Dermis microvascular lymphatic vessel endothelial cell (primary cell): ENCODE results near the gene APP. TPM values are rescaled to one million over a fixed set of nuclear protein-coding genes. Genes with fewer than 3 reads are reported as not detected.
A peak's percentile ranks its signal among the peaks of the same experiment; 100 is the strongest.
"Not testable (repeated sequence)": the region's sequence is repeated elsewhere in the genome, so short reads cannot be mapped to it uniquely, and the experiment has no call there.

ENCODE experiments used
- DNase-seq, 2 donors: peaks; one replicate each; pipeline versions ENCODE4 v3.0.0 to v3.0.0-alpha.2; 2010; ENCODE audit warnings: low read depth in 2 of 2
- total RNA-seq: library from RNA; depleted of rRNA; stranded (reverse); fragments of >200 nt; gene quantifications from 2 replicates; pipeline ENCODE4 v1.2.1, GENCODE V29; 2014

The APP gene
- total RNA-seq, 1 donor from 2014 or later: 603 TPM

DNA sequence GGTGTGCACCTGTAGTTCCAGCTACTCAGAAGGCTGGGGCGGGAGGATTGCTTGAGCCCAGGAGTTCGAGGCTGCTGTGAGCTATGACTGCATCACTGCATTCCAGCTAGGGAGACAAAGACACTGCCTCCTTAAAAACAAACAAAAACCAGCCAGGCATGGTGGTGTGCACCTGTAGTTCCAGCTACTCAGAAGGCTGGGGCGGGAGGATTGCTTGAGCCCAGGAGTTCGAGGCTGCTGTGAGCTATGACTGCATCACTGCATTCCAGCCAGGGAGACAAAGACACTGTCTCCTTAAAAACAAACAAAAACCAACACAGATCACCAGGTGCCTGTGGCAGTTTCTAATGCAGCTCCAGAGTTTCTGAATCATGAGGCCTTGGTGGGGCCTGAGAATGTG, 147.2 kb downstream of the APP start:
- not testable (repeated sequence) for DNase-seq

DNA sequence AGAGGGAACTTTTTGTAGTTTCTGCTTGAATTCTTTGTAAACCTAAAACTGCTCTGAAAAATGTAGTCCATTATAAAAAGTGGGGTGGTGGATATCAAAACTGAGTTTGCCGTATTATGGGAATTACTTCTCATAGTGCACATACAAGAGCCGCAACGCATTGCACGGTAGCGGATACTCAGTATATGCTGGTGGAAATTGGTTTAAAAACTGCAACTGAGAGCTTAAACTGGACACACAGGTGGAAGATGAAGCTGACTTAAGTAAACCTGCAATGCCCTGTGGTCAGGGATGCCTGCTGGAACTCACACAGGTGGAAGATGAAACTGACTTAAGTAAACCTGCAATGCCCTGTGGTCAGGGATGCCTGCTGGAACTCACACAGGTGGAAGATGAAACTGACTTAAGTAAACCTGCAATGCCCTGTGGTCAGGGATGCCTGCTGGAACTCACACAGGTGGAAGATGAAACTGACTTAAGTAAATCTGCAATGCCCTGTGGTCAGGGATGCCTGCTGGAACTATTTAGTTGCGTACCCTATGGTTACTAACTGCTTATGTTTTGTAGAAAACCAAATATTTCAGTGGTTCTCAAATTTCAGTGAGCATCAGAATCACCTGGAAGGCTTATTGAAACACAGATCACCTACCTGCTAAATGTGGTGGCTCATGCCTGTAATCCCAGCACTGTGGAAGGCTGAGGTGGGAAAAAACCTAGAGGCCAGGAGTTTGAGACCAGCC, 147.8 kb downstream of the APP start:
- DNase-seq: not testable (repeated sequence)

DNA sequence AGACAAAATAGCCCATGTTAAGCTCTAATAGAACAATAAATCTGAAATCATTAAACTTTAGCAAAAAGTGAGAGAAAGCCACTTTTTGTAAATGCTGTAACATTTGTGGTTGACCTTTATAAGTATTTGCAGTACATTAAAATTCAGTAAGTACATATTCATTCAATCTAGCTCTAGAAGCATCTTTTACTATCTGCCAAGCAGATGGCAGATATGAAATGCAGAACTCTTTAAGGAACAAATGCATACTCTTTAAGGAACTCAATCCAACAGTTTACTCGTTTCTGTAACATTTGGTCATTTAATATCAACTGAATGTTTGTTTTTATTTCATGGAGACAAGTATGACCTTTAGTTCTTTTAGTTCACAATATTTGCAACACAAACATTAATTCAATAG, 150.1 kb downstream of the APP start:
- no peak for DNase-seq

DNA sequence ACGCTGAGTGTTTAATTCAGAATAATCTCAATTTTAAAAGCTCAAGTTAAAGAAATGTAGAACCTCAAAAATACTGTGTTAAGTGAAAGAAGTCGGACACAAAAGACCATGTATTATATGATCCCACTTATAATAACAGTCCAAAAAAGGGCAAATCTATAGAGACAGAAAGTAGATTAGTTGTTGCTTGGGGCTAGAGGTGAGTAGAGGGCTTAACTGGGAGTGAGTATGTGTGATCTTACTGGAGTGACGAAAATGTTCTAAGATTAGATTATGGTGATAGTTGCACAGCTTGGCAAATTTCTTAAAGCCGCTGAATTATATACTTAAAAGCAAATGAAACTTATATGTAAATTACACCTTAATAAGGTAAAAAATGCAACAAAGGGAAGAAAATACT, 150.5 kb downstream of the APP start:
- no peak for DNase-seq

DNA sequence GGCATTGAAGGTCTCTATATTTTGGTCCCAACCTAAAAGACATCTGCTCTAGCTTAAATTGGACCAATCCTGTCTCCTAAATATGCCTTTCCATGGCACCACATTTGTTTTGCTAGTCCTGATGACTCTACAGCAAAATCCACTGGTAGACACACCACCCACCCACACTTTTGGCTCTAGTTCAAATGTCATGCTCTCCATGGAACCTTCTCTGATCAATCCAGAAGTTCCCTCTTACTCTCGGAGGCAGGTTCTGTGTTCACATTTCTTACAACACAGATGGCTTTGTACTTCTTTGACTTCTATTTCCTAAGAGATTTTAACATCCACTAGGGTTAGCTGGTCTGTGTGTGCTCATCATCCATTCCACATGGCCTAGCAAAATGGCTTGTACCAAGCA, 151.3 kb downstream of the APP start:
- no peak for DNase-seq

DNA sequence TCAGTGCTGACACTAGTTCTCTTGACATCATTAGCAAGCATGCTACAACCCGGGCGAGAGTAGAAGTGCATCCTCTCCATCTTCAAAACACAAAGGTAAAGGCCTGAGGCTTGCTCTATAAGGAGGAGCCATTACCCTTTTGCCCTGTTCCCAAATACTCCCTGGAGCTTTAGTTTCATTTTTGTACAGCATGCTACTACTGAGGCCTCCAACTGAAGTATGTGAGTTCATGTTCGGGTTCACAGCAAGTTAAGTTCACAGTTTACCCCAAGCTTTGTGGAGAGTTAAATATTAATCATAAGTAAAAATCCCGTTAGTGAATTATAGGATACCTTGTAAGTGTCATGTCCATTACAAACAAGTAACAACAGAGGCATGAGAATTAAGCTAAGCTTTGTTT, 156.6 kb downstream of the APP start:
- no peak for DNase-seq

DNA sequence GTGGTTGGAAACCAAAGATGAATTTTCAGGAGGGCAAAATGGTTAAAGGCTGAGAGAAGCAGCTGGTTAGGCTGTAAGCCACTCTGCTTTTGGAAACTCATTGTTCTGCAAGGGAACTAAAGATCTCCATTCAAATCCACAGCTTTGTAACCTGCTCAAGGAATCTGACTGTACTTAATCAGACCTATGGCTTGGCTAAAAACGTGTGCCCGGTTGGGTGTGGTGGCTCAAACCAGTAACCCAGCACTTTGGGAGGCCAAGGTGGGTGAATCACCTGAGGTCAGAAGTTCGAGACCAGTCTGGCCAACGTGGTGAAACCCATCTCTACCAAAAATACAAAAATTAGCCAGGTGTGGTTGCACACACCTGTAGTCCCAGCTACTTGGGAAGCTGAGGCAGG, 158.1 kb downstream of the APP start:
- DNase-seq: not testable (repeated sequence)

DNA sequence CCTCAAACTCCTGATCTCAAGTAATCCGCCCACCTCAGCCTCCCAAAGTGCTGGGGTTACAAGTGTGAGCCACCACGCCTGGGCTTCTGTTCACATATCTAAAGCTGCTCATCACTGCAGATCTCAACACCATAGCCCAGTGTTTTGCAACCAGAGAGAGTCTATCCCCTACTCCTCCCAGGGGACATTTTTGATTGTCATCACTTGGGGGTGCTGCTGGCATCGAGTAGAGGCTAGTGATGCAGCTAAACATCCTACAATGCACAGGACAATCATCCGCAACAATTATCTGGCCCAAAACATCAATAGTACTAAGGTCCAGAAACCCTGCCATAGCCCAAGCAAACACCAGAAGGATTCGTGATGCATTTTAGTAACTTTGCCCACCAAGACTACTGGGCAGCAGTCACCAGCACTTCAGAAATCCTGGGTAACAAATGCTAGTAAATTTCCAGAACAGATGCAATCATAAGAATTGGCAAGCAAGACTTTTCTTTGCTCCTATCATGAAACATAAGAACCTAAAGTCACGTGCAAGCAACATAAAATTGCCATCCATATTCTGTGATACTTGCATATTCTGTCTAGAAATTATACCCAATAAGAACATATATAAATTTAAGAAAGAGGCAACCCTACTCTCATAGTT, 159.2 kb downstream of the APP start:
- no peak for DNase-seq

DNA sequence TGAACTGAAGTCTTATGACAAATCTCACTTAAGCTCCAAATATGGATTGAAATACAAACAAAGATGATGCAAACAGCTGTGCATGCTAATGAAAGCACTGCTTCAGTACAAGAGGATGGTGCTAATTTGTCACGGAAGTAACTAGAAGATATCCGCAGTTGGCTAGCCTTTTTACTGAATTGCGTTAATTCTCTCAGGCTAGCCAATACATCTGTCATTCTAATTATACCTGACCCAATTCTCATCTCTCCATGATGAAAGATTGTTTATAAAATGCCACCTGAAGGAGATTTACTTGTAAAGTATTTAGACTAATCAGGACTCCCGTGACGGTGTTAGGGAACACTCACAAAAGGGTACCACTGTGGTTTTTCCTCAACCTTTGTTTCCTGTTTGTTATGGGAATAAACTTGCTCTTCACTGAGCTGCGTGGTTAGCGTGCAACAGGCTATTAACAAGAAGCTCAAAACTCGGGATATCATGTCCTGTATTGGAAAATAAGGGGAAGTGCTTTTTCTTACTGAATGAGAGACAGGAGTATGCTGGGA, 162.5 kb downstream of the APP start:
- DNase-seq: peak in 1 of 2 donors; percentile 55

DNA sequence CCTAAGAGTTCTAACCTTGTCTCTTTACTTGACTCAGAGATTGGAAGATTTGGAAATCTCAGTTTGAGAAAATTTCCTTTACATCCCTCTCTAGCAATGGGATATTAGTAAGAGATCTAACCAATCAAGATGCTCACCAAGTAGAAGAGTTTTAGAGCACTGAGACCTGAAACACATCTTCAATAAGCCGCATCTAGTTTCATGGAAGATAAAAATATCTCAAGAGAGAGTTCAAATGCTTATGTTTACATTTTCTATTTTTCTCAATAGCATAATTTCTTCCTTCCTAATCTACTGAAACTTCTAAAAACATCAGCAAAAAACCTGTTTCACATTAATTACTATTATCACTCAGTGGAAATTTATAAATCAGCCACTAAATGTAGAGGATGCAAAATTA, 165.1 kb downstream of the APP start:
- no peak for DNase-seq

DNA sequence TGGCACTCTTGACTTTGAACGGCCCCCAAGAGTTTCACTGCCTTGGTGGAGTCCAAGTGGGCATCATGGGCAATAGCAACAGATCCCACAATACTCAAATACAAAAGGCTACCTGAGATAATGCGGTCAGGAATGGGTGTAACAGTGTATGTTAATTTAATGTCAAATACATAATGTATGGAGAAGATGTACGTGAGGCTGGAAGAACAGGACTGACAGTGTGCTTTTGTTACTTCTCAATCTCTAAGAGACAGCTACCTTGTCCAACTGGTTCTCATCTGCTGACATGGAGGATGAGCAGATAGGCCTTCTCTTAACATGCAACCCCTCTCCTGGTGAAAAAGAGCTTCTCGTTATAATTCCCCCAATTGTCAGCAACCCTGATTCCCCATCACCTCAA, 167.2 kb downstream of the APP start:
- DNase-seq: no peak

DNA sequence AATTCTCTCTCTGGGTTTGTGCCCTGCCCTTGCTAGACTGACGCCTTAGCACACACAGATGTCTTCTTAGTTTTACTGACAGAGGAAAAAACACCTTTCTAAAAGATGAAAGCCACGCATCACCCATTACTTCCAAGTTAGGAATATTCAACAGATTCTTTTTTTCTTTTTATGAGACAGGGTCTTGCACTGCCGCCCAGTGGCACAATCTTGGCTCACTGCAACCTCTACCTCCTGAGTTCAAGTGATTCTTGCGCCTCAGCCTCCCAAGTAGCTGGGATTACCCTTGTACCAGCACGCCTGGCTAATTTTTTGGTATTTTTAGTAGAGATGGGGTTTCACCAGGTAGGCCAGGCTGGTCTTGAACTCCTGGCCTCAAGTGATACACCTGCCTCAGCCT, 169.2 kb downstream of the APP start:
- DNase-seq: no peak

DNA sequence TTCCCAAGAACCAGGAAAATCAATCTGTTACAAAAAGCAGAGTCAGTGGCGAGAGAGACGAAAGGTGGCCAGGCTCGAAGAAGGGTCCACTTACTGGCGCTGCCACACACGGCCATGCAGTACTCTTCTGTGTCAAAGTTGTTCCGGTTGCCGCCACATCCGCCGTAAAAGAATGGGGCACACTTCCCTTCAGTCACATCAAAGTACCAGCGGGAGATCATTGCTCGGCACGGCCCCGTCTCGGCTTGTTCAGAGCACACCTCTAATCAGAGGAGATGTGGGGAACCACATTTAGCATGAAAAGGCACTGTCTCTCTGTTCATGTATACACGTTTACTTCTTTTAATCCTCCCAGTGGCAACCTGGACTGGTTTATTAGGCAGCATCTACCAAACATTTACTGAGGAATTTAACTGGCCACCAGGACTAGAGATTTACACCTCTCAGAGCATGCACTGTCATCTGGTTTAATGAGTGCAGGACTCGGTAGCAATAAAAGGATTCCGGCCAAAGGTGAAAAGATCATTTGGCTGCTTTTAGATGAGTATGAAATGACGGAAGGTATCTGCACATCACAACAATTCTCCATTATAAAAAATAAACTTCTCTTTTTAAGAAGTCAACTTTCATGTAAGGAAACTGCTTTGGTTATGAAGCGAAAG, 170.5 kb downstream of the APP start:
- peak in 1 of 2 donors; percentile 18 for DNase-seq

DNA sequence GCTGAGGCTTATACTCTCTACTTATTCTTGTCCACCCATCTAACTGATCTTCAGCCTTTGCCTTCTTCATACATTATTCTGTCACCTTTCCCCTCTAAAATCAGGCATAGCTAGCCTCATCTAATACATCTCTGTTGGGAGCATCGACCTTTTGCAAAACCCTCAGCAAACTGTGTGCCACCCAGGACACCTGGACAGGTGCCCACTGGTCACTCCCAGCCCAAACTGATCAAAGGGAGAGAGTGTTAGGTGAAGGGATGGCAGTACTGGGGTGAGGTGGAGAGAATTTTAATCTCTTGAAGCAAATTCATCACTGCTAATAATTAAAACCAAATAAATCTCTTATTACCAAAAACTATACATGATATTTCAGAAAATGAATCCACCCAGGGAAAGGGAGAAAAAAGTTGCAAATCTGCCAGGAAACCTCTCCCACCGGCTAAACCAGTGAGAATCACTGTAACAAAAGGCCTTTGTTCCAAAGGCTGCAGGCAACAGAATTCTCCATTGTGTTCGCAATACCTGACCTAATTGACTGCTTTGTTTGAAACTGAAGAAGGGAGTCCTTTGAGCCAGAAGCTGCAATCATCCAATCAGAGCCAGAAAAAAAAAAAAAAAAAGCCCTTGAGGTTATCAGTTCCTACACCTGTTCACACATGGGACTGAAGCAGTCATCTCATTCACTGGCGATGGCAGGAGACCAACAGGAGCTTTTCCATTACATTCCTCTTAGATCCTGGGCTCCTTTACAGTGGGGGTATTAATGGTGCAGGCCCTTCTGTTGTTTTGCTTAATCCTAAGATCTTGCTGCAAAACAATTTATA, 172.6 kb downstream of the APP start:
- peak; percentile 36 to 61 for DNase-seq

DNA sequence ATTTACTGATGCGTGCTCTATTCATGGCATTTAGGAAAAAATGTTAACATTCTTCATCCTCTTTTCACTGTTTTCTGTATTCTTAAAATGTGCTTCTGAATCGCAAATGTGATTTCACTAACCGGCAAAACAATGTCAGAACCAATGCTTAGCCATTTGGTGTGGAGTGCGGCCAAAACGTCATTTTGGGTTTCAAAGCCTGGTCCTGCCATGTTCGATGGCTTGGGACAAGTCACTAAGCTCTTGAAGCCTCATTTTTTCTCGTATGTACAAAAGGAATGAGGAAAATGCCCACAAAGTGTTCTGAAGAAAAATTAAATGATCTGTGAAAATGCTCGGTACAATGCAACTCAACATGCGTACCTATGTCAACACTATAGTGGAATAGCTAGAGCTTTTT, 175.3 kb downstream of the APP start:
- no peak for DNase-seq

DNA sequence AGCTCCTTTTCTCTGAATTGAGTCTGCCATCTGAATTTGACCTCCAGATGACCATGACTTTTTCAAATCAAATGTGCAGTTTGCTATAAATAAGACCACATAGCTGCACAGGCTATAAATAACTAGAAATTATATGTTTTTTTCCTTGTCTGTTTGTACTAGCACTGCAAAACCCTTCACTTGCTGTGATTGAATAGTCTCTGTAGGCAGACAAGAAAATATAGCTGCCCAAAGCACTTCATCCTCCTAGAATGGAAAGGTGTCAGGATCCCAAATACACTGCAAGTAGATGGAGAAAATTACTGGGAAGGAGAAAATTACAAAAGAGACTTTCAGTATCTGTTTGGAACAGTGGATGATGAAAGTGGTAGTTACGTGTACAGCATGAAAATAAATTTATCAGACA, 175.8 kb downstream of the APP start:
- no peak for DNase-seq

DNA sequence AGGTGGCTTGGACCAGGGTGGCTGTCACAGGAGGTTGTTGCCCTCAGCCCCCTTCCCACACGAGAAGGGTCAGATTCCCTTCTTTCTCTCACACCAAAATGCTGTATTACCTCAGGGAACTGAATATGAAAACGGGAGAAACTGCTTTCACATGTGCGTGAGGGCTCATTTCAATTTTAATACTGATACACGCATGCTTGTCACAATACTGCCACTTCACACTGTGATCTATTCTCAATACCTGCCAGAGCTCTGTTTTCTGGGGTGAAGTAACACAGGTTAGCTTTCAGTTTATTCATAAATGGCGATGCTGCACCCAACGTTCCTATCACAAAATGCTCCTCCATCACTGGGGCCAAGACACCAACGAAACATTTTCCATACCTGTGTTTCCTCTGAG, 181.8 kb downstream of the APP start:
- no peak for DNase-seq

DNA sequence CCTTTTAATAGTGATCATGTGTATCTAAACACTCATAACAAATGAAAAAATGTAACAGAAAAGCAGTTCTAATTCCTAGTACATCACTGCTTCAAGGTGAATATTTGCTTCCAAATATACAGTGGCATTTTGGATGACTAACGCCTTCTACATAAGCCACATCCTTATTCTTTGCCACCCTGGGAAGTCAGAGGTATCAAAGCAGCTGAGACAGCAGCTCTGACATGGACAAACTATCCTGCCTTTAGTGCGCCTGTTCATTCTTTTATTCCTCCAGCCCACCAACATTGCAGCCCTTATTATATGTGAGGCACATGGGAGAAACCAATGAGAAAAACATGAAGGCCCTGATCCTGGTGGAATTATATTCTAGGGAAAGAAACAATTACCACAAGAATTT, 183.0 kb downstream of the APP start:
- DNase-seq: no peak

DNA sequence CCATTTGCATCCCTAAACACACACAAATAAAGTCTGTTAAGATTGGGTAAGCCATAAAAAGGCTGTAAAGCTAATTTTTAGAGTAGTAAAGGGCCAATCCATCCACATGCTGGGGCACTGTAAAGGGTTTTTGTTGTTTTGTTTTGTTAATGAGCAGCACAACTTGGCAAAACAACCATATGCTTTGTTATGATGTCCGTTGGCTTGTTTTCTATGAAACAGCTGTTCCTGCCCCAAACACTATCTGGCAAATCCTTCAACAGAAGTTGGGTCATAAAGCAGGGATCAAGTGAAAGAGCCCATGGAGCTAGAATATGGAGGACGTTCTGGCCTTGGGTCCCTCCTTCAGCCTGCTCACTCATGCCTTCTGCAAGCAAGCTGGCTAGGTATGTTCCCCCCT, 183.6 kb downstream of the APP start:
- DNase-seq: no peak

DNA sequence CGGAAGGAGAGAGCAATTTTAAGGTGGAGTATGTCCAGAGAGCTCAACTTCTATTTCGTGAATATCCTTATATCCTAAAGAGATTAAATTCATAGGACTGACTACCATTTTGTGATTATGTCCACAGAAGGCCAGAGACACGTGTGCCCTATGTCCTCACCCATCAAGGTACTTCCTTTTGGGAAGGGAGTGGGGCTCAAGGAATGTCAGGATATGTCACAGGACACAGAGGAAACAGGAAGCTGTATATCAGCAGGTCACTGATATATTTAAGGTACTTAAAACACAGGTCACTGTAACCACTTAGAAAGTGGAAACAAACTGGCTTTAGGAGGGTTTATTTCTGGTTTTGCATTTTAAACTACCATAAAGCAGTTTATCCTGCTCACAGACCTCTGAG, 184.6 kb downstream of the APP start:
- DNase-seq: peak in 1 of 2 donors; percentile 48

DNA sequence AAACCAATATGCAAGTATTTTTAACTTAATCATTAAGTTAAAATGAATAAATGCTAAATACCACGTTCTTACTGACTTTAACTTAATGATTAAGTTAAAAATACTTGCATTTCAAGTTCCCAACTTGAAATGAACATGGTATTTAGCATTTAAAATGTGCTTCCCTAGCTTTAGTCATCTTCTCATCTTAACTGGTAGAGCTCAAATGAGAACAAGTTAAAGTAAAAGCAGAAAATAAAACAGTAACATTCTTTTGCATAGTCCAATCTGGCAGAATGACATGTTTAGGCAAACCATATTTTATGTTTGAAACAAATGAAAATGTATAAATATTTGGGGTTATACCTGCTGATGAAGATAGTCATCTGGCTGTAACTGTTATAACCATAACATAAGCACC, 186.0 kb downstream of the APP start:
- no peak for DNase-seq

DNA sequence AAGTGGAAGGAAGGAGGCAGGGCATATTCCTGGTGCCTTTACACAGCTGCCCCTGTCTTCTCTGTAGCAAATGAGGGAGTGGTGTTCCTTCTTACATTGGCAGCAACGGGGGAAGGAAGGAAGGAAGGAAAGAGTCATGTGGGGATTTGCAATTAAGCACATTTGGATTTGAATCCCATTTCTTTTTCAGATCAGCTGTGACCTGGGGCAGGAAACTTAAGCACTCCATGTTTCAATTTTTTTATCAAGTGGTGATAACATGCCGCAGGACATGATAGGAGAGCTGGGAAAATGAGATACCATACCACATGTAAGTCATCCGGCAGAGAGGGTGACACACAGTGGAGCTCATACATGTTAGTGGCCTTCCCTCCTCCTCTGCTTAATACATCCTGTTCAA, 186.8 kb downstream of the APP start:
- peak; percentile 74 to 75 for DNase-seq
